GM18507 (cell line): ENCODE data around the gene HES6.

ENCODE experiments used
- DNase-seq: peaks from one replicate; pipeline ENCODE4 v3.0.0; 2011; ENCODE audit warnings: low read depth; ENCODE audit not compliant: insufficient read length; ENCODE audit errors: extremely low spot score
- FAIRE-seq: peaks from 2 replicates; lab custom pipeline; 2011; peaks lifted over from hg19 to GRCh38; lab: Jason Lieb, UNC

HES6 gene

DNA sequence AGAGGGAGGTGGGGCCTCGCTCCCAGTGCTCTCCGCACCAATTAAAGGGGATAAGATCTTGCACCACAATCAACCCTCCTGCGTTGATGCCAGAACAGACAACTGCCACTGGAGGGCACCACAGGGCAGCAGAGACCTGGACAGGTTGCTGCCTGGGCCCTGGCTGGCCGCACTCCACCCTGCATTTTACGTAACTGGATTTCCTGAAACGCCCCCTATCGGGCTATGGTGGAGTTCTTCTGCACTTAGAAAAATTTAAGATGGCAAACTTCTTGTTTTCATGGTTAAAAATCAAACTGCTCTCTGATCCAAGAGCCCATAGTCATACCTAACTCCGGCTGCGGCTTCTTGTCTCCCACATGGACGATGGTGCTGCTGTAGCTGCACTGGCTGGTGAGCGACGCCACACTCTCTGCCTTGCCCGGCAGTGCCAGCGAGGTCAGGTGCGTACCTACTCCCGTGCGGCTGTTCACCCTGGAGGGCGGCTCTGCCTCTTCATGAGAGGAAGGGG lies 16.8 kb upstream of the HES6 start:
- peak; percentile 68 for FAIRE-seq
- DNase-seq = peak; percentile 59

DNA sequence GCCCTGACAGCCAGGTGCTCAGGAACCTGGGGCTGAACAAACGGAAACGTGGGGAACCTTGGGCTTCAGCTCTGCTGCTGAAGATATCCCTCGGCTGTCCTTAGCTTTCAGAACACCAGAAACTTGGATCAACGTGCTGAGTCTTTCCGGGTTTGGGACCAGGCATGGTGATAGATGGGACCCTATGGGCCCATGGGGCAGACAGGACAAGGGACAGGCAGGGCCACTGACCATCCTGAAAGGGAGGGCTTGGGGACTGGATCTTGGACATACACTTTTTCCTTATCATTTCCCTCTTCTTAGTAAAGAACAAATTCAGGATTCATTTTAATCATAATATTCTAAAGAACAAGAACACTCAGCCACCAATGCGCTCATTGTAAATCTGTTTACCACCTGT lies 16.3 kb upstream of the HES6 start:
- FAIRE-seq (no peak), DNase-seq (no peak)

DNA sequence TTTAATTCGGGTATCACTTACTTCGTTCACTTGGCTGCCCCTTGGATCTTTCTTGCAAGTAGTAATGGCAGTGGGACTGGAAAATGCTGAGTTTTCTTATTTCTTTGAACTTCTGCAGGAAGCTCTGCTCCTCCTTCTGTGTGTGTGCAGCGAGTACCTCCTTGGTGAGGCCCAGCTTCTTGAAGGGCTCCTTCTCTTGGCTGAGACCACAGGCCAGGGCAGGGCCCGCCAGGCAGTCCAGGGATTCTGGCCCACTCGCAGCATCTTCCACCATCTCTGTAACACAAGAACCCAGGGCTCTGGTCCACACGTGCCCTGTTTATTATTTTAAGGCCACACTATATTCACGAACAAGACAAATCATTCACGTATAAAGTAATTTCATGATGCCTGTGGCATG lies 15.8 kb upstream of the HES6 start:
- DNase-seq (no peak), FAIRE-seq (no peak)

DNA sequence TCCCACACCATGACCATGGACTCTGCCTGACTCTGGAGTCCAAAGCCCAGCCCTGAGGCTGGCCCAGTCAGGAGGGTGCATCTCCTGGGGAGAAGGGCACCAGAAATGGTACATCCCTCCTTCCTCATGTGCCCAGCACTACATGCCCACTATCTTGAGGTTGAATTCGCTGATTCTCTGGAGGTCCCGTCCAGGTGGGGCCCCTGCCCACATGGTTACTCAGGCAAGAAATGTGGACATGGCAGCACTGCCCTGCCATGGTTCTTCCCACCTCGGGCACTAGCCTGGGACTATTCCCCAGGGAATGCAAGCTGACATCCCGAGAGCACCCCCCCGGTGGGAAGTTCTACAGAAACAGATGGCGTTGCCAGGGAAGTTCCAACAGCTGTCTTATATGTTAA lies 15.3 kb upstream of the HES6 start:
- FAIRE-seq = no peak

DNA sequence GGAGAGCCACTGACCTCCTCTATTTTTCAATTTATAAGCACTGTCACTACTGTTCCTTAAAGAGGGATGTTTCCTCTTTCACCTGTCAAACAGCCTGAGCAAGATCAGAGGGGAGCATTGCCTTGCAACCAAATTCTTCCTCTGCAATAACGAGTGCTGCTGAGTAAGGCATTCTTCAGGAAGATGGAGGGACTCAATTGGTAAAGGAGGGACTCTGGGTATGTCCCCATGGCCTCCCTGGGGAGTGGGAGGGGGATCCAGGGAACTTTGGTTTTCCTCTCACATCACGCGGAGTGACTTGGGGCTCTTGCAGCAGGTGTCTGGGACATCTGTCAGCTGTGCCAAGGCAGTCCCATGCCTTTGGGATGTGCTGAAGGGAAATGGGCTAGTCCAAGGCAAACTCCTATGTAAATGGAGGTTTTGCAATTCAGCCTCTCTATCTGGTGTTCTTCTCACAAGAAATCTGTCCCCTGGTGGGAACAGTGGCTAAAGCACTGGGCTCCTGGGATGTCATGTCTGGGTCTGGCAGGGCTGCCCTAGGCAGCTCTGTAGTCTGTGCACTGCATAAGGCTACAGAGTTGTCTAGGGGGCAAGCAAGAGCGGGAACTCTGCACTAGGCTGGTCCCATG lies 14.4 kb upstream of the HES6 start:
- DNase-seq (no peak), FAIRE-seq (no peak)

More for the DNA sequence above, 15.3 kb upstream of the HES6 start:
- no peak for DNase-seq

DNA sequence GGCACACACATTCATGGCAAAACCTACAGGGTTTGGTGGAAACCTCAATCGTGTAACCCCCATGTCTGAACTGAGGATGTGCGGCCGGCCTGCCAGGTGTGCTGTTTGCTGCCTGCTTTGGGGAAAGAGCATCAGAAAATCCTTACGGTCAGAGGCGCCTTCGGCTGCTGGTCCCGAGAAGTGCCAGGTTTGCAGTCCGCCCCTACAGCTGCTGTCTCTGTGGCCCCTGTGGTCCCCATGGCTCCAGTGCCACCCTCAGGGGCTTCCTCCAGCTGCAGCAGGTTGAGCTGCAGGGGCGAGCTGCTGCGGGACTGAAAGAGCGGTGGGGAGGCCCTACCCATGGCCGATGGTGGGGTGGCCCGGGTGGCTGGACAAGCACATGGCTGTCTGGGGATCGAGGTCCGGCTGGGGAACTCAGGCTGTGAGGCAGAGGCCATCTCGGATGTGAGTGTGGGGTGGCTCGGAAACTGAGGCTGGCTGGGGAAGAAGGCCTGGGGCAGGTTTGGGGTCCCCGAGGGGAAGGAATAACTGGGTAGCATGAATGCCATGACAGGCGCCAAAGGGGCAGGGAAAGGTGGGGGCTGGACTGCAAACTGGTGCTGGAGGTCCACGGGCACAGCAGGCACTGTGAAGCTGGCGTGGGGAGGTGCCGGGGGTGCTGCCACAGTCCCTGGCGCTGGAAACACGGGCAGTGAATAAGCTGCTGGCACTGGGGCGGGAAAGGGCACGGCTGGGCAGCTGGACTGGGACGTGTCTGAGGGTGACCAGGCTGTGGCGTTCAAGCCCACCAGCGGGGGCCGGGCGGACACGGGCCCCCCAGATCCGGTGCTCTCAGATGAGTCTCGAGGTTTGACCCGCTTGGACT lies 13.2 kb upstream of the HES6 start:
- FAIRE-seq = no peak
- no peak for DNase-seq

DNA sequence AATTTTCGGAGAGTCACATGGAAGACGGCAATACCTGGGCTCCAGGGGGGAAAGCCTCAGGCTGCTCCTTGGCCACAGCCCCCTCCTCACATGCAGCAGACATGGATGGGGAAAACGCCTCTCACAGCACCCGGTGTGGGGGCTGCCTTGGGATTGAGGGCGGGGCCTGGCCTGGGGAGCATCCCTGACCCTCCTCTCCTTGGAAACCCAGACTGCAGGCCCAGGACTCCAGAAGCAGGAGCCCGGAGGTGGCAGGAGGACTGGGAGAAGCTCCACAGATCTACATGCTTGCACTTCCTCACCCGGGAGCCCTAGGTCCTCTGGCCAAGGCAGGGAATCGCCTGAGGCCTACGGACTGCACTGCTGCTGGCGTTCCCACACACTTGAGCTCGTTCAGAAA lies 12.1 kb upstream of the HES6 start:
- no peak for FAIRE-seq
- no peak for DNase-seq

DNA sequence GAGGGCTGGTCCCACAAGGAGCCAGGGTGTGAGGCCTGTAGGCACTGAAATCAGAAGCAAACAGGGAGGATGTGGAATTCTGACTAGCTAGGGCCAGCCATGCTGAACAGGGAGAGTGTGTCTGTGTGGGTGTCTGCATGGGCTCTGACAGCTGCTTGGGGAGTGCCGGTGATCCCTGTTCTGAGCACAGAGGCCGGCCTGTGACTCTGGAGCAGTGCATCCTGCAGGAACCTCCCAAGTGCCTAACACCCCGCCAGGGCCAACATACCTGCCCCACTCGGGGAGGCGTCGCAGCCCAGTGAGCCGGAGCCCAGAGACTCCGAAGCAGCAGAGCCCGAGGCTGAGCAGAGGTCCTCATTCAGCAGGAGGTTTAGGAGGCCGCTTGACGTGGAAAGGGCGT lies 11.5 kb upstream of the HES6 start:
- DNase-seq = no peak
- no peak for FAIRE-seq

DNA sequence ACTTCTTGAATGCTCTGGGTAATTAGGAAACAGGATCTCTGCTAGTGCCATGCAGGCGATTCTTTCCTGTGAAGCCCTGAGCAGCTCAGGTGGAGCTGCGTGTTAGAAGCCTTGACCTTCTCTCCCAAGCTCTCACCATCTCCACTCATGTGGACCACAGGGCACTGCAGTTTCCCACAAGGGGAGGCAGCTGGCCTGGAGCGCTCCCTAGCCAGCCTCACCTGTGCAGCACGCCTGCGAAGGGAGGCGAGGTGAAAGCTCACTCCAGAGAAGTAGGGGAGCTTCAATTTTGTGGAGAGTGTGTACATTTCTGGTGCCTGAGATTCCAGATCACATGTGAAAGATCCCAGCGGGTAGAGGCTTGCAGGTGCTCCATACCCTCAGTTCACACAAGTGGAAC lies 11.1 kb upstream of the HES6 start:
- no peak for FAIRE-seq

DNA sequence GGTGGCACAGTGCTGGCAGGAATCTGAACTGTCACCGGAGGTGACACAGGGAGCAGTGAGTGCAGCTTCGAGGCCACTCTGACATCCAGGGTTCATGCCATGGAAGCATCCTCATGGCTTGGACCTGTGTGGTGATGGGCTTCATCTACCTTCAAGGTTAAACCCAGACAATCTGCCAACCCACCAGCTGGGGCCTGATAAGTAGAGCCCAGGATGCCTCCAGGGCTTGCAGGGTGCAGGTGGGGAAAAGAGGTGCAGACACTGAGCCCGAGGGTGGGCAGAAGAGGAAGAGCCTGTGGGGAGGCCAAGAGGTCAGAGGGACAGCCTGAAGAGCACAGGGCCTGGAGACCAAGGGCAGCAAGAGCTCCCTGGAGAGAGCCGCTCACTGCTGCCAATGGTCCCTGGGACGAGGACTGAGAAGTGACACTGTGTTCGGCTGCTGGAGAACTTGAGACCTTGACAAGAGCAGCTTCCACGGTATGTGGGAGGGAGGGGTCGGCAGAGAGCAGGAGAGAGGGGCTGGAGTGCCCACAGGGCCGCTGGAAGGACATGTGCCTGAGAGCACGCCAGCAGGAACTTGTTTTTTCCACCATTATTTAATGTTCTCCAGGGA lies 8.1 kb upstream of the HES6 start:
- FAIRE-seq (no peak), DNase-seq (no peak)

More for the DNA sequence above, 11.1 kb upstream of the HES6 start:
- no peak for DNase-seq

DNA sequence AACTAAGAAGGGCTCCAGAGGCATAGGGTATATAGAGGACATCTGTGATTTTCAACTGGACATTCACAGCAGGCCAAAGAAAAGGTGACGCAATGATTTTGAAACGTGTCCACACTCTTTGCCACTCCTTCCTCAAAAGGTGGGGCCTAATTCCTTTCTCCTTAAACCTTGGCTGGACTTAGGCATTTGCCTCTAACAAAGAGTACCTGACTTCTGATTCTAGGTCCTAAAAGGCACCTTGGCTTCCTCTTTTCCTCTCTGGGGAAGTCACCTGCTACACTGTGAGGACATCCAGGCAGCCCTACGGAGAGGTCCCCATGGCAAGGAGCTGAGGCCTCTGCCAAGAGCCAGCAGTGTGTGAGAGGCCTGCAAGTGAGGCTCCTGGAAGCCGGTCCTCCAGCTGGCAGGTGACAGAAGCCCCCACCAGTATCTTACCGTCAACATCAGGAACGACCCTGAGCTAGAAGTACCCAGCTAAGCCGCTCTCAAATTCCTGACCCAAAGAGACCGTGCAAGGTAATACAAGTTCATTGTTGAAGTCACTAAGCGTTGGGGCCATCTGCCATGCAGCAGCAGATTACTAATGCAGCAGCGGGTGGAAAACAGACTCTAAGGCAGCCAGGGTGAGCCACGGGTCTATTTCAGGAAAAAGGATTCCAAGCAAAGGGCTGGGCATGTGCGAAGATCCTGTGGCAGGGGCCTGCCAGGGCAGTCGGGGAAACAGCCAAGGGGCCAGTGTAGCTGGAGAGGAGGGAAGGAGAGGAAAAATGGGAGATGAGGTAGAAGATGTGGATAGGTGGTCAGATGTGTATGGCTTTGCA lies 7.4 kb upstream of the HES6 start:
- FAIRE-seq (no peak), DNase-seq (no peak)

DNA sequence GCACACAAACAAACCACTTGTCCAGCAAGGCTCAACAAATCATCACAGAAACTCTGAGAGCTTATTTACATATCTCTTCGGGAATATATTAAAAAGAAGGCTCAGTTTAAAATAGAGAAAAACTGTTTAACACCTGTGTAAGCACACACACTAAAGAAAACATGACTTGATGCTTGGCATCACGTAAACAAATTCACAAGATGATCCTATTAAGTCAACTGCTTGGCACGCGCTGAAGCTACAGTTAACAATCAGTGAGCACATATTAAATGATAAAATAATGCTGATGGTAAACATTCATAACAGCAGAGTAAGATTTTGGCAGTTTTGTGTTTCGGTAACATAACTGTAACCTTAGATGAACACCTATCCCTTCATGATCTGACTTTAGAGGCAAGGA lies 4.3 kb upstream of the HES6 start:
- FAIRE-seq (no peak), DNase-seq (no peak)

DNA sequence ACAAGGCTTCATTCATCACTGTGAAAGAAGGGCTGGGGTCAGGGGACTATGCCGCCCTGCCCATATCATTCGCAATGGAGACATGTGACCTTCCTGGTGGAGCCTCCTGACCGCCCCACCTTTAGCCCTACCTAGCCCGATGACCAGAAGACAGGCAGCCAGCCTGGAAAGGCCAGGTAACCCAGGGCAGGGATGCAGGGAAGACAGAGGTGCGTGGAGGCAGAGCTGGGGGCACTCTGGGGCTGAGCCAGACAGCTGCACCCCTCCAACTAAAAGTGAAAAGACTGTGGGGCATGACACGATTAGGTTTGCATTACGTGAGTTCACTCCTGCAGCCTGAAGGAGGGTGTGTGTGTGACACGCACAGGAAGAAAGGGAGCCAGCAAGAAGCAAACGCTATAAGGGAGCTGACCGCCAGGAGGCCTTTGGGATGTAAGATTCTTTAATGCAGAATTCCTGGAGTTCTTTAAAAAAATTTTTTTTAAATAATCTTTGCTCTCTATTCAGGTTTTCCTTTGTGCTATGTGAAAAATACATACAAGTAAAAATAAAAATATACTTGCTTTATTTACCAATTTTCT lies 3.7 kb upstream of the HES6 start:
- no peak for DNase-seq
- FAIRE-seq = no peak

DNA sequence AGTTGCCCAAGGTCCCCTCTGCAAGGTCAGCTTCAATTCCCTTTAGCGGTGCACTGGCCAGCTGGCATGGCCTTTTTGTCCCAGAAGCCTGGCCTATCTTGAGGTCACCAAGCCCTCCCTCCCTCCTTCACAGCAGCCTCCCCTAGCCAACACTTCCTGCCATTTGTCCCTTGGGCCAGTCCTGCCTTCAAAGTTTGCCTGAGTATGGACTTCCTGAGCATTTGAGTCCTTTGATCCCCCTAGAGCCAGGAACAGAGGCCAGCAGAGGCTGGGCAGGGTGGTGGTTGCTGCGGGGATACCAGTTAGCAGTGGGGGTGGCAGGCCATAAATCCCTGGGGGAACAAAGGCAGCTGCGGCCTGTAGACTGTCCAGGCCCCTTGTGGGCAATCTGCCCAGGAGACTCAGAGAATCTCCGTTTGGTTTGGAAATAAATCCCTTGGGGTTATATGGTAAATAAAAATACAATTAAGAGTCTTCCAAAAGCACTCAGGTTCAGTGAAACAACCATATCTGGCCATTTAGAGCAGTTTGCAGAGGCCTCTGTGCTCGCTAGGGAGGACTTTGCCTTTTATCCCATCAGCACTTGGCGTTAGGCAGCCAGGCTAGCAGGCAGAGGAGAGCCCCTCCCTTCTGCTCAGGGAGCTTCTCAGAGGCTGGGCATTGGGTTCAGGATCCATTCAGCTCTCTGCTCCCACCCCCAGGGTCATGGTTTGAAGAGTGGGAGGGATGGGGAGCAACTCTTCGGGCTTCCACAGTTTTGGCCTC lies 3.1 kb upstream of the HES6 start:
- DNase-seq = no peak
- FAIRE-seq = no peak

DNA sequence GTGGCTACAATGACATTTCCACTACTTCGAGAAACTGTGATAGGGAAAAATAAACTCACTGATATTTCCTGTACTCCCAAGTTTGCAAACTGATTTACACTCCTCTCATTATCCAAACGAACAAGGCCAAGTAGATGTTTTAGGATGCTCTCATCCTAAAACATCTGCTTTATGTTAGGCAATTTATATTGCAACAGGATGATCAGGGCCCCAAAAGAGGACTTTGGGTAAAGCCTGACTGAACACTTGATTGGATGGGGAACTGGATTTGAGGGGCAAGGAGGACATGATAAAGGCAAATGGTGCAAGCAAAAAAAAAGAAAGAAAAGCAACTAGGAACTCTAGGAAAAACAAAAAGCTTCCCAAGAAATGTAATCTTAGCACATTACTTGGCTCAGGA lies 2.1 kb upstream of the HES6 start:
- no peak for FAIRE-seq
- DNase-seq = no peak

DNA sequence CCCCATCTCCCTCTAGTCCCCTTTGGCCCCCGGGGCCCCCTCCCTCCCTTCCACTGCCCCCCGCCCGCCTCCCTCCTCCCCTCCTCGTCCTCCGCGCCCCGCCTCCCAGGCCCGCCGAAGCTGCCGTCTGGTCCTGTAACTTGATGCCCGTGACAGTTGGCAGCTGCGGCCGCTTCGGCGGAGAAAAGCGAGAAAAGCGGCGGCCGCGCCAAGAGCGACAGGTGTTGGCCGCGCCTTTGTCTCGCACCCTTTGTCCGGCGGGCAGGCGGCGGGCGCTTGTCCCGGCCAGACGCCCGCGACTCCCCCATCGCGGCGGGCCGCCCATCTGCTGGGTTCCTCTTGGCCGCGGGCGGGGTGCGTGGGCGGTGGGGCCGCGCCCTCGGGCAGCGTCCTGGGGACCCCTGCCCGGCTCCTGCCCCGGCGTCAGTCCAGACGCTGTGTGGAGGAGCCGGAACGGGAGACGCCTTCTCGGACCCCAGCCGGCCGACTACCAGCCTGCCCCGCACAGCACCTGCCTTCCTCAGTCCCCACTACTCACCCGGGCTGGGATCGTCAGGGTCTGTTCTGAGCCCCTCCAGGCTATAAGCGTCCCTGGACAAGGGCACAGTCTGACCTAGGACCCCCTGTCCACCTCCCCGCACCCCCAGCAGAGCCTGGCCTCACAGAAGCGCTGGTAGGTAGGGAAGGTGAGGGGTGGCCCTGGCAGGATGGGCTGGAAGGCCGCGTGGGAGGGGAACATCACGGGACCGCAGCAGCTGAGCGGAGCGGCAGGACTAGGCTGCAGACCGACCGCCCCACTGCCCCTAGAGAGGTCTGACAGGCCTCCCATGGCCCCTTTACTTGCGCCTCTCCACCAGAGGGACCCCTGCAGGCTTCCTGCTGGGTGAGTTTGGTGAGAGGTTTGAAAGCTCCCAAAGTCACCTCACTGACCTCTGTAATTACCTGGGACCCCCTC lies 1.2 kb upstream of the HES6 start:
- DNase-seq = no peak
- no peak for FAIRE-seq

DNA sequence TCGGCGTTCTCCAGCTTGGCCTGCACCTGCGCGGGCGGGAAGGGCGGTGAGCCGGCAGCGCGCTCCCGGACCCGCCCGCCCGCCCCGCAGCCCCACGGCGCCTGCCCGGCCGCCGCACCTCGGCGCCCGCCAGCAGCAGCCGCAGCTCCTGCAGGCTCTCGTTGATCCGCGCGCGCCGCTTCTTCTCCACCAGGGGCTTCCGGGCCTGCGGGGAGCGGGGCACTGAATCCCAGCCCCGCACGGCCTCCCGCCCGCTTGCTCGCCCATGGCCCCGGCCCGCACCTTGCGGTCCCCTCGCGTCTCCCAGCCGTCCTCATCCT lies 335 bp downstream of the HES6 start:
- DNase-seq (no peak), FAIRE-seq (no peak)
